Putamen (tissue), 1 donor: ENCODE measurements around the gene TNS1.

Experiments used
- DNase-seq: peaks from one replicate; pipeline ENCODE4 v3.0.0-alpha.2; 2016; ENCODE audit warnings: low spot score

Gene TNS1

DNA sequence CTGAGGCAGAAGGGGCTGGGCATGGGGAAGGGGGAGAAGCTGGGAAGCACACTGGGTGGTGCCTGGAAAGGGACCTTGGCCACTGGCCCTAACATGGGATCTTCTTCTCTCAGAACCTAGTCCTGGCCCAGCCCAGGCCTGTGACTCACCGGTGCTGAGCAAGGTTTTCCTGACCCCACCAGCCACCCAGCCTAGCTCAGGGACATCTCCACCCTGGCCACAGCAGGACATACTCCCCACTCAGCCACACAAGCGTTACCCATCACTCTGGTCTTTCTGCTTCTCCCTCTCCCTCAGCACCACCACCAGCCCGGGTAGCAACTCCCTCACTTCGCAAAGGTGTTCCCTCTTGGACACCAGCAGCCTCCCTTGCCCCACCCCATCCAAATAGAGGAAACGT is 22.8 kb downstream of the TNS1 start:
- DNase-seq, result no peak

DNA sequence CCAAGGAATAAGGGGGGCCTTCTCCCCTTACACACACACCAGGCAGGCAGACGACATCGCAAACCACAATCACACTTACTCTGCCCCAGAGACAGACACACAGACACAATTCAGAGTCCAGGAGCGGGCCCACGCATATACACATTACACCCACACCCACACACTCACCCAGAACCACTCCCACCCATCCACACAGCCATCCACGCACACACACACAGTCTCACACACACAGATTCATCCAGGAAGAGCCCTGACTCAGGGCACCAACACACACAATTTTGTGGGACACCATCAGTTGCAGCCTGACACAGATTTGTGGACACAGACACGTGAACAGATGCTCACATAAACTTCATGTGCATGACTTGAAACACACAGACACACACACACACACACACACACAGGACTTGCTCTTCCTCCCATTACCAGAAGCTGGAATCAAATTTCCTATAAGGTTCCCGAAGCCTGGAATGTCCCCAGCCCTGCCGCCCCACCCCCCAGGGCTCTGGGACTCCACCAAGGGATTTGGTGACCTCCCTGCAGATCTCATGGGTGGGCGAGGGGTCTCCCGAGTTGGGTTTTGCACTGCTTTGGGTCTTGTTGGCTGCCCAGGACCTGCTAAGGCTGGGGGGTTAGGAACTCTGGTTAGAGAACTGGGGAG is 23.5 kb downstream of the TNS1 start:
- DNase-seq, result no peak

DNA sequence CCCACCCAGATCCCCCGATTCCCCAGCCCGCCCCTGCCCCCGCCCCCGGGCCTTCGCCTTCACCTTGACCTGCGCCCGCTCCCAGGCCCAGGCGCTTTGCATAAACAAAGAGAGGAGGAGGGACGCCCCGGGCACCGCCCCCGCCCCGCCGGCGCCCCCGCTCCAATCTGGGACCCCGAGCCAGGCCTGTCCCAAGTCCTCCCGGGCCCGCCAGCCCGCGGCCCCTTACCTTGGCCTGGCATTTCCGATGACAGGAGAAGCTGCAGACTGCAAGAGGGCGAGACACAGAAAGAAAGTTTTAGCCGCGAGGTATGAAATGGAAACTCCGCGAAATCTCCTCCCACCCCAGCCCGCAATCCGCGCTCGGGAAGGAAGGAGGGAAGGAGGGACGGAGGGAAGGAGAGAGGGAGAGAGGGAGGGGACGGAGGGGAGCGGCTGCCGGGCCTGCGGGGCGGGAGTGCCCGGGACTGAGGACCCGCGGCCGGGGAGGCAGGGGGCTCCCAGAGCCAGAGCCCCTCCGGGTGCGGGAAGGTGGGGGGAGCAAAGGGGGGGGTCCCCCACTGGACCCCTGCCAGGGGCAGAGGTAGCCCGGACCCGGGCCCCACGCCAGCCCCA is 24.2 kb downstream of the TNS1 start:
- no peak for DNase-seq

DNA sequence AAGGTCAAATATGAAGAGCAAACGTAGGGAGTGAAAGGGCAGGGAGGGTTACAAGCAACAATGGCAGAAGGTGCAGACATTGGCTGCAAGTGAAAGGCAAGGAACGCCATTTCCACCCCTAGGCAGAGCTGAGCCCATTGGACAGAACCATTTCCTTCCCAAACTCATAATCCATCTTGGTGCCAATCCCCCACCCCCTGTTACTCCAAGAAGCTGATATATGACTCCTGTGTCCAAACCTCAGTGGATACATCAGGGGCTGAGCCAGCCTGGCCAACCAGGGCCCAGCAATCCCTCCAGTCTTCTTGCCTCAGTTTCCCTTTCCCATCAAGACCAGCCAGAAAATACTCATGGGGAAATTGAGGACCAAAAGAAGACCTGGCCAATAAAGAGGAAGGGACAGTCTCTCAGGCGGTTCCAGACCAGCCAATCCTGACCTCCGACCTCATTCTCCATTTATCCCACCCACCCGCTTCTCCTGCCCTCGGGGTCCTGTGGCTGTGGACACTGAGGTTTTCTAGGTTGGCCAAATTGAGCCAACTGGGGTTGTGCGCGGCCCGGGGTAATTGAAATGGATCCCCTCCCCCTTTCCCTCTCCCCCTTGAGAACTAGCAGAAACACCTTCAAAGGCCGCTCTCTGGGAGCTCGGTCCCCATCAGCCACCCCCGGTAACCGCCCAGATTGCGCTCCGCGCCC is 24.8 kb downstream of the TNS1 start:
- DNase-seq, result no peak

DNA sequence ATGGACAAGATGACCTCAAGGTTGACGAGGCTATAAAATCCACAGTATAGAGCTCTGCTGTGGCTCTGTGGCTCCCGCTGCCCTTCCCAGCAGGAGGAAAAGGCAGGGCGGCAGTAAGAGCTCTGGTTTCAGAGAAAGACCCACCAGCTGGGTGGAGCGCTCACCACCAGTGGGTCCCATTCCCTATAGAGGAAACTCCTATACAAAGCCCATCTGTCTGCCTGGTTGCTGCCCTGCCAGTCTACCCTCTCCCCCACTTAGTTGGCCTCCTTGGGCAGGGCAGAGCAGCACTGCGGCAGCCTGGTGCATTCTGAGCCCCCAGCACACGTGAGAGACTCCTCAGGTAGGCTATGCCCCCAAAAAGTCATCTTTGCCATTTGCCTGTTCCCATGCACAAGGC is 26.5 kb downstream of the TNS1 start:
- no peak for DNase-seq

DNA sequence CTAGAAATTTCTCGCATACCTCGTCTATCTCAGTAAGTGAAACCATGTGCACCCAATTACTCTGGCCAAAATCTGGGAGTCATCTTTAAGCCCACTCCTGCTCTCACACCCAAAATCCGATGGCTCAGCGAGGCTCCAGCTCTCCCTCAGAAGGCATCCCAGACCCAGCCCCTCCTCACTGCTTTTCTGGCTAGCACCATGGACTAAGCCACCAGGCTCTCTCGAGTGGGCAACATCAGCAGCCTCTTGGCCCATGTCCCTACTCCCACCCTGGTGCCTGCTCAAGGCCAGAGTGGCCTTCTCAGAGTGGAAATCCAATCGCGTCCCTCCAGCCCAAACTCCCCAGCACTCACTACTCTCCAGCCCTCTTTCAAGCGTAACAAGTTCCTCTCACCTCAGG is 27.2 kb downstream of the TNS1 start:
- DNase-seq, result no peak

DNA sequence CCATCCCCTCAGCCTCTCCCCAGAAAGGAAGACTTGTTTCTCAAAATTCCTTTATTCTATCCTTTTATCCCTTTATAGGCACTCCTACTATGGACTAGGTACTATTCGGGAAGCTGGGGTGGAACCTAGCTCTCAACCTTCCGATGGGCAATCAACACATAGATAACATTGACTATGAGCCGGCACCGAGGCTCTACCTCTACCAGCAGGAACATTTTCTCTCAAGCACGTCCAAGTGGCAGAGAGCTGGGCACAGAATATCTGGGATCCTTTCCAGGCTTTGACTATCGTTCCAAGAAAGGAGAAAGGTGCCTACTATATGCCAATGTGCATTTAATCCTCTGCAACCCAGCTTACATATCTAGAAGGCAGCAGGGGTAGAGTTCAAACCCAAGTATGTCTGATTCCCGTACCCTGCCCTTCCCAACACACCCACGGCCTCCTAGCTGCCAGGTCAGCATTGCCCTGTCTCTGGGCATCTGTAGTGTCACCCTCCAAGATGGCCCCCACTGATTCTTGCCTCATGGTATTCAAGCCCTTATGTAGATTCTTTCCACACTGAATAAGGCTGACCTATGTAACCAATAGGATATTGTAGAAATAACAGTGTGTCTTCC is 28.3 kb downstream of the TNS1 start:
- no peak for DNase-seq

DNA sequence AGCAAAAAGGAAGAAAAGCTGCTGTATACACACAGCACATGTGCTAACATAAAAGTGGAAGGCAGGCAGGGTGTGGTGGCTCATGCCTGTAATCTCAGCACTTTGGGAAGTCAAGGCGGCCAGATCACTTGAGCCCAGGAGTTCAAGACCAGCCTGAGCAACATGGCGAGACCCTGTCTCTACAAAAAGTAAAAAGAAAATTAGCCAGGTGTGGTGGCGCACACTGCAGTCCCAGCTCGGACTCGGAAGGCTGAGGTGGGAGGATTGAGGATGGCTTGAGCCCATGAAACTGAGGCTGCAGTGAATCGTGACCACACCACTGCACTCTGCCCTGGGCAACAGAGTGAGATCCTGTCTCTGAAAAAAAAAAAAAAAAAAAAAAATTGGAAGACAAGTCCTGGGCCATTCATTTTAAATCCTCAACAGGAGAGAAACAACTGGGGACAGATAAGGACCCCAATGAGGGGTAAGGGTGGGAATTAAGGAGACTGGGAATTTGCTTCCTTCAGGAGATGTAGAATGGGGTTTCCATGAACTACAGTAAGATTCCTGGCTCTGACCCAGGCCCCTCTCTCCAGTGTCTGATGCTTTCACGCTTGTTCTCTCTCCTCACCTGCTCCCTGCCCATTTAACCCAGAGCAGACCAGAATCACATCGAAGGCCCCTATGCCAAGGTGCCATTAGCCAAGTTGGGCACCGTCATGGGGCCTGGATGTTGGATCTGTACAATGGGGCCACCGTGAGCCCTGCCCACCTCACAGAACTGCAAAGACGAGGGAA is 29.6 kb downstream of the TNS1 start:
- no peak for DNase-seq

DNA sequence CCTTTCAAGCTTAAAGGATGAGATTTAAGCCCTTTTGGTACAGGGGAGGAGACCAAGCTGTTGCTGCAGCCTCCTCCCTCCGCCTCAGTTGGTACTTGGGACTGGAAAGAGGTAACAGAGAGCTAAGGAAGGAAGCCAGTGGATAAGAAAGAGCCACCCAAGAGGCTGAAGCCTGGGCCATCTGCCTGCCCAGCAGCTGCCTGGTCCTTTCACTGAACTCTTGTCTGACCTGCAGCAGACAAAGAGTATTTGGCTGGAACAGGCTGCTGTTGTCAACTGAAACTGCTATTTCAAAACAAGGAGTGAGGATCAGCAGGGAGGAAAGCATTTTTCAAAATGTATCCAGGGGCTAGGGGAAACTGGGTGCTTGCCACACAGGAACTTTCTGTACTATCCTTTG is 30.3 kb downstream of the TNS1 start:
- DNase-seq, result no peak

DNA sequence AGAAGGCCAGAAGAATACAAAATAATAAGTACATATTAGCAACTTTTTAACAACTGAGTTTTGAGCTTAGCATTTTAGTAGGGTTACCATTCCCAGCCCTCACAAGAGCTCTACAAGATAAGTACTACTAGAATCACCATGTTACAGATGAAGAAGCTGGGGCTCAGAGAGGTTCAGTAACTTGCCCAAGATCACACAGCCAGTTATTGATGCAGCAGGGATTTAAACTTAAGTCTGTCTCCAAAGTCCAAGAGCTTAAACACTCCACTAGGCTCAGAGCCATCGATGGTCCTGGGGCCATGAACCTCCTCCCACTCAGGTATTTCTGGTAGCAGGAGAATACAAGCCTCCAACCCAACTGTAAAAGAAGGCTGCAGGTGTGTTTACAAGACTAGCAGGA is 30.8 kb downstream of the TNS1 start:
- DNase-seq, result no peak

DNA sequence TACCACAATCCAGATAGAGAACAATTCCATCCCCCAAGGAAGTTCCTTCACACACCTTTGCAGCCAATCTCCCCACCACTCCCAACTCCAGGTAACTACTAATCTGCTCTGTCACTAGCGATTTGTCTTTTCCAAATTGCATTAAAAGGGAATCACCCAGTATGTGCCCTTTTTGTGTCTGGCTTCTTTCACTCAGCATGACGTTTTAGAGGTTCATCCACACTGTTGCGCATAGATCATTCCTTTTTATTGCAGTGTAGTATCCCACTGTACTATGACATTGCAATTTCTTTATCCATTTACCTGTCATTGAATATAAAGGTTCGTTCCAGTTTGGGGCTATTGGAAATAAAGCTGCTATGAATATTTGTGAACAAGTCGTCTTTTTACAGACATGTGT is 31.6 kb downstream of the TNS1 start:
- no peak for DNase-seq

DNA sequence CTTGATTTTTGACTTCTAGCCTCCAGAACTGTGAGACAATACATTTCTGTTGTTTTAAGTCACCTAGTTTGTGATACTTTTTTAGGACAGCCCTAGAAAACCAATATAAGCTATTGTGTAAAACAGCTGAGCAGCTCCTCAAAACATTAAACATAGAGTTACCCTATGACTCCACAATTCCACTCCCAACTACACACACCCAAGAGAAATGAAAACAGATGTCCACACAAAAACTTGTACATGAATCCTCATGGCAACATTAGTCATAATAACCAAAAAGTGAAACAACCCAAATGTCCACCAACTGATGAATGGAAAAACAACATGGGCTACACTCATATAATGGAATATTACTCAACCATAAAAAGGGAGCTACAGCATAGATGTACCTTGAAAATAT is 32.6 kb downstream of the TNS1 start:
- no peak for DNase-seq

DNA sequence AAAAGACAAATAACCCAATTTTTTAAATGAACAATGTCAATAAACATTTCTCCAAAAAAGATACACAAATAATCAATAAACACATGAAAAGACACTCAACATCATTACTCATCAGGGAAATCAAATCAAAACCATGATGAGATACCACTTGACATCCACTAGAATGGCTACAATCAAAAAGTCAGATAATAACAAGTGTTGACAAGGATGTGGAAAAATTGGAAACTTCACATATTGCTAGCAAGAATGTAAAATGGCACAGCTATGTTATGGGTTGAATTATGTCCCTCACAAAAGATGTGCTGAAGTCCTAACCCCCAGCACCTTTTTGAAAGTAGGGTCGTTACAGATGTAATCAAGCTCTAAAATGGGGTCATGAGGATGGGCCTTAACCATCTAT is 33.2 kb downstream of the TNS1 start:
- DNase-seq, result no peak

DNA sequence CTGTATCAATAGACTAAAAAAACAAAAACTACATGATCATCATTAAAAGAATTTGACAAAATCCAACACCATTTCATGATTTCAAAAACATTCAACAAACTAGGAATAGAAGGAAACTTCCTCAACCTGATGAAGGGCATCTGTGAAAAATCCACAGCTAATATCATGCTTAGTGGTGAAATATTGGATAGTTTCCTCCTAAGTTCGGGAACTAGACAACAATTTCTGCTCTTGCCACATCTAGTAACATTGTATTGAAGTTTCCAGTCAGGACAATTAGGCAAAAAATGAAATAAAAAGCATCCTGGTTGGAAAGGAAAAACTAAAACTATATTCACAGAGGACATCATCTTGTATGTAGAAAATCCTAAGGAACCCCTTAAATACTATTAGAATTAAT is 34.8 kb downstream of the TNS1 start:
- DNase-seq, result no peak

DNA sequence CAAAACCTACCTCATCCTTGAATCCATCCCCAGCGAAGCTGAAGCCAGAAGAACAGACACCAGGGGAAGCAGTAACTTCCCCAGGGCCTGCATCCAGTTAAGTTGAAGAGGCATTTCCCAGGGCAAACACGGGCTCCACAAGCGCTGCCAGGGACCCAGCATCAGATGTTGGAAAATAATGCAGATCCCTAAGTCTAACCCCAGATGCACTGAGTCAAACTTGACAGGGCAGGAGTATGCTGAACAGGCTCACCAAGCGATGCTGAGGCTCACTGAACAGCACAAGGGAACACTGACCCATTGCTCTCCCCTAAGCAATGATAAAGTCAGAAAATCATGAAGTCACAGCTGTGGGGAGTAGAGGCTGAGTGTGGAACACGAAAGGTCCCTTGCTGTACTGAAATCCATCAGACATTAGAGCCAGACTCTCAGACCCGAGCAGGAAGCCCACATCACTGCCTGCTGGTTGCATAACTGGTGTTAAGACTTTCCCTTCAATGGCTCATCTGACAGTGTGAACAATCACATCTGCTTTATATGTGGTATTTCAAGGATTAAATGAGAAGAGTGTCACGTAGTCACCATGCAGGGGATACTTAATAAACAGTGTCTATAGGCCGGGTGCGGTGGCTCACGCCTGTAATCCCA is 36.2 kb downstream of the TNS1 start:
- DNase-seq, result no peak

DNA sequence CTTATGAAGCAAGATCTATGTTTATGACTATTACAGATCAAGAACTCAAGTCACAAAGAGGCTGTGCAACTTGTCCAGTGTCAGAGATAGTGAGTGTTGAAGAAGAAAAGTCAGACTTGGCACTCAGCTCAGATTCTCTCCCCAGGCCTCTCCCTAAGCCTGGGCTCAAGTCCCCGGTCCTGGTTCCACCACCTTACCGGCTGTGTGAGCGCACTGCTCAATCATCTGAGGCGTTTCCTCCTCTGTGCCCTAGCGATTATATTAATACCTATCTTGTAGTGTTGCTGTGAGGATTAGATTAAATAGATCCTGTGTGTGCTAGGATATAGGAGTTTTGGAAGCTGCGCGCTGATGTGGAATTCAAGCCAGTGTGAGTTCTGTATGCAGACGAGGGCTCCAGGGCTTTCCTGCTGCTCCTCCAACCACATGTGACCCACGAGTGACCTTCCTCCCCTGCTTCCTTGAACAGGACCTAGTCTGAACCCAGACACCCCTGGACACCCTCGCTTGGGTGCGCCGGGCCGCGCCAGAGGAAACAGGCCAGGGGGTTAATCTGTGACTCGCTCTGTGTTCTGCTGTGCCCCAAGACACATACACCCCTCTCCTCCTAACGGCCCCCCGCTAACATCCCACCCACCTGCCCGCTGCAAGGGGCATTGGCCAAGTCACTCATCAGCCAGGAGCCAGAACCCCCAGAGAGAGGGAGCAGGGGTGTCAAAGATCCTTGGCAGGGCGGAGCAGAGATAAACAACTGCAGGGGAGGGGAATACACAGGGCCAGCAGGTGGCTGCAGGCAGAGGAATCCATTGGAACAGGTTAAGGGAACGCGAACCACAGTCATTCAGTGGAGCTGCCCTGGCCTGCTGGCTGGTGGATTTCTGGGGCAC is 38.3 kb downstream of the TNS1 start:
- no peak for DNase-seq

DNA sequence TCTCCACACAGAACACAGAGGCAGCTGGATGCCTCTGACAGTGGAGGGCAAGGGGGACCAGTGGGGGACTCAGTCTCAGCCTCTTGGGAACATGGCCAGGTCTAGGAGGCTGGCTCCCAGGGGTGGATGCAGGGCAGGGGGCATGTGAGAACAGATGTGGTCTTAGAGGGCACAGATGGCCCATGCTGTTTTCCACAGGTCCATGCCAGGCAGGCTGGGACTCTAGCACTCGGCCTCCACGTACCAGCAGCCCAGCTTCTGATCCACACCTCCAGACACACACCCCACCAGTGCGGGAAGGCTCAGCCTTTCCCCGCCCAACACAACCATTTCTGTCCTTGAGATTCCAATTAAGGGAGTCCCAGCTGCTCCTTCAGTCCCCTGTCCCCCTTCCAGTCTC is 42.4 kb downstream of the TNS1 start:
- DNase-seq, result no peak

DNA sequence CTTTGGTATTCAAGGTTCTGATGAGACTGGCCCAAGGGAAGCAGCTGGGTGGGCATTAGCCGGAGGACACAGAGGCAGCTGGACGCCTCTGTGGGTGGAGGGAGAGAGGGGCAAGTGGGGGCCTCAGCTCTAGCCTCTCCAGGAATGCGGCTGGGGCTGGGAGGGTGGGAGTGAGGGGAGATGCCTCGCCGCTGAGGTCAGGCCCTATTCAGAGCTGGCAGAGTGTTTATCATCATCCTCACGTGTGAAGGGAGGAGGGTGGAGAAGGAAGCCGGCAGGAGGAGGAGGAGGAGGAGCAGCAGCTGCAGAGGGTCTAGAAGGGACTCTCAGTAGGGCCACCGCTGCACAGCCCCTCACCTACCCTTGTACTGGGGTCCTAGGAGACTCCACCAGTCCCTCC is 43.1 kb downstream of the TNS1 start:
- DNase-seq, result no peak

DNA sequence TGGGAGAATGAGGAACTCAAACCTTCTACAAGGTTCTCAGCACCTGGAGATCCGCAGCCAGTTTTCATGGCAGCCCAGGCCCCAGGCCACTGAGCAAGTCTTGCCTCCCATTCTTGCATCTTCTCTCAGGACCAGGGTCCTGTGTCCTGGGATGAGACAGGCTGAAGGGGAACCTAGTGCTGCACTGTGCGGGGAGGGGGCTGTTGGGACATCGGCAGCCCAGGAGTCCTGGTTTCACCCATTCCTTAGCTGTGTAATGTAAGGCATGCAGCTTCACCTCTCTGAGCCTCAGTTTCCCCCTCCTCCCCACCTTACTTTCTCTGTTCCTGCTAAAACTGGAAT is 43.9 kb downstream of the TNS1 start:
- DNase-seq, result no peak

DNA sequence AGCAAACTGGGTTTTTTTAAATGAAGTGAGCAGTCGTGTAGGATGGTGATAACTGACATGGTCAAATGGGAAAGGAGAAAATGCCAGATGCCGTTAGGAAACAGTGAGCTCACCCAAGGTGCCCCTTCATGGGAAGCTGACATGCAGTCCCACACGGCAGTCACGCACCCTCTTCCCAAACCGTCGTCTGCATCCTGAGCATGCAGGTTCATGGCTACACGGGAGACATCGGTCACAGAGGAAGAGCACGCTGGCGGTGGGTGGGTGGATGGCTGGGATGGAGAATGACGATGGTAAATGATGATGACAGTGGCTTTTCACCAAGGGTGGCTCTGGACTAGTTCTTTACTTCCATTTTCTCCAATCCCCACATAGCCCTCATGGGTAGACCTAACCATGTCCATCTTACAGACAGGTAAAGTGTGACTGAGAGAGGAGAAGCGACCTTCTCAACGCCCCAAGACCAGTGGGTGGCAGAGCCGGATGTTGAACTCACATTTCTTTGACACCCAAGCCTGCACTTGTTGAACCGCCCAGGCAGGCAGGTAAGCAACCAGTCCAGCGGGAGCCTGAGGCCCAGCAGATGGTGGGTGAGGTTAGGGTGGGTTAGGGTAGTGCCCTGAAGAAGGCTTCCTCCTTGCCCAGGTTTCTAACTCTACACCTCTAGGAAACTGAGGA is 44.5 kb downstream of the TNS1 start:
- no peak for DNase-seq
